ENCODE data around the gene CDK5RAP2.
A peak's percentile ranks its signal among the peaks of the same experiment; 100 is the strongest.

CDK5RAP2 gene

DNA sequence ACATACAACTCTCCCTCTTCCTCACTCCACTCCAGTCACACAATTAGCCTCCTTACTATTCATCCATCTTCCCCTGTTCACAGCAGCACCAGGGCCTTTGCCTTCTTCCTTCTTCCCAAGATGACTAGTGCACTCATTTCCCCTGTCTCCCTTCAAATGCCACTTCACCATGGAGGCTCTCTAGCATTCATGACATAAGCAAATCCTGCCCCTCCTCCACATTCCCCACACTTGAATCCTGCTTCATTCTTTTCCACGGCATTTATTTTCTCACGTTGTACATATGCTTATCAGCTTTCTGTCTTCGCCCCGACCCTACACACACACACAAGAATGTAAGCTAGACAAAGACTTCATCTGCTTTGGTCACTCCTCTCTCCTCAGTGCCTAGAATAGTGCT, 133.3 kb downstream of the CDK5RAP2 start:
- no peak for TF ChIP-seq POLR2A (IDR thresholded peaks at IDR 0.05; ENCODE audit: low read depth, low read length)
- DNase-seq (ENCODE audit: insufficient read length, low spot score) (no peak), FAIRE-seq (peak; percentile 11)

GRCh38 chr9:120443976-120444375, 136.0 kb downstream of the CDK5RAP2 start:
- FAIRE-seq (no peak), DNase-seq (ENCODE audit: insufficient read length, low spot score) (no peak)
- TF ChIP-seq POLR2A (IDR thresholded peaks at IDR 0.05; ENCODE audit: low read depth, low read length), result no peak

- DNase-seq (ENCODE audit: insufficient read length, low spot score) (no peak), FAIRE-seq (no peak)
- TF ChIP-seq POLR2A (IDR thresholded peaks at IDR 0.05; ENCODE audit: low read depth, low read length), result no peak
These were observed 136.5 kb downstream of the CDK5RAP2 start for GRCh38 chr9:120443489-120443888.

DNA sequence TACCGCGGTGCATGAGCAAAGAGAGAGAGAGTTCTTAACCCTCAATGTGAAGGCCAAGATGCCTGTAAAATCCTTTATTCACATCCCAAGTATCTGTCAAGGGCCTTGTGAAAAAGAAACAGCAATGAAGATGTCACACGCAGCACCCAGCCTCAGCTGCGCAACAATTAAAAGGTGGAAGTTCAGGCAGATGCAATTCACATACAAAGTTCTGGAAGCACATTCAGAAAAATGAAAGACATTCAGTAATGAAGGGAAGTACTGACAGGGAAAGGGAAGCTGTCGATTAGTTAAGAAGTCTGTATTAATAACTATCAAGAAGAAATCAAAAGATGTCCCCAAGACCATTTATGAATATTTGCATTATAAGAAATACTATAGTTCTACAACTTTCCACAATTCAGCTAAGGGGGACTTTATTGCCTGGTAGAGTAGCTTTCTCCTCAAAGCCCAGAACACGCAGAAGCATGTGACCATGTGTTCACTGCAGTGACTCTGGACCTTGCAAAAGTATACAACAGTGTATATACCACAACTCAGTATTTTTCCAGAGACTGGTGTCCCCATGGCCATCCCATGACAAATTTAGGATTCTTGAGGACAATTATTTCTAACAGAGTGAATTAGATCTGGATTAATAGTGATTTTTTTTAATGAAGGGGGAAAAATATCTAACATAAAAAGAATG, 137.5 kb downstream of the CDK5RAP2 start:
- TF ChIP-seq POLR2A (IDR thresholded peaks at IDR 0.05; ENCODE audit: low read depth, low read length), result no peak
- FAIRE-seq, result no peak
- no peak for DNase-seq (ENCODE audit: insufficient read length, low spot score)

DNA sequence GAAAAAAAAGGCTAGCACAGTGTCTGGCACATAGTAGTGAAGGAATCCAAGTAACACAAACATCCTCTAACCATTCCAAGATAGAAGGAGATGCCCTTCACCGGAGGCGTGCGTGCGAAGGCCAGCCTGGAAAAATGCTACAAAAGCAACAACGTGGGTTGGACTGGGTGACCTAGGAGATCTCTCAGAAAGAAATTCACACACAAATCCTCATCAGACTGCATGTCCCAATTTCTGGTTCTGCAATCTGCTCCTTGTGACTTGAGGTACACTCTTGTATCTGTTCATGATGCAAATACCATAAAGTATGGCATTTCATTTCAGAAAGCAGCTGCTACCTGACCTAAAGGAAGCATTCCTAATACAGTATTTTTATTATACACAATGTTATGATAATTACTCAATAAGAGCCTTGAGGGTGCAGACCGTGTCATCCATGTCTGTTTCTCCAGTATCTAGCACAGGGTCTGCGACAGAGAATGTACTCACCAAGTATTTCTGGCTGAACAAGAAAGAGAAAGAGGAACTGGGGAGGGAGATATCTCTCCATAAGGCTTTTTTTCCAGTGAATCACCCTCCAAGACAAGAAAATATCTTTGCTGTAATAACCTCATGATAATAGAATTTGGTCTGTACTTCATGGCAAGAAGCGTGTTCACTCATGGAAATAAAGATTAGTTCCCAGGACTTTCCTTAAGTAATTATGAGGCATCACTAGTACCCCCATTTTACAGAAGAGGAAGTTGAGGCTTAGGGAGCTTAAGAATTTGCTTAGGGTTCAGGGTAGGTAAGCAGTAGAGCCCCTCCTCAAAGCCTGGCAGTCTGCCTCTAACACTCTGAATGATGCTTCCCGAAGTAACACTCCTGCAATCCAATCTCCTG, 138.3 kb downstream of the CDK5RAP2 start:
- DNase-seq (ENCODE audit: insufficient read length, low spot score) (no peak), FAIRE-seq (no peak)
- TF ChIP-seq POLR2A (IDR thresholded peaks at IDR 0.05; ENCODE audit: low read depth, low read length), result no peak

DNA sequence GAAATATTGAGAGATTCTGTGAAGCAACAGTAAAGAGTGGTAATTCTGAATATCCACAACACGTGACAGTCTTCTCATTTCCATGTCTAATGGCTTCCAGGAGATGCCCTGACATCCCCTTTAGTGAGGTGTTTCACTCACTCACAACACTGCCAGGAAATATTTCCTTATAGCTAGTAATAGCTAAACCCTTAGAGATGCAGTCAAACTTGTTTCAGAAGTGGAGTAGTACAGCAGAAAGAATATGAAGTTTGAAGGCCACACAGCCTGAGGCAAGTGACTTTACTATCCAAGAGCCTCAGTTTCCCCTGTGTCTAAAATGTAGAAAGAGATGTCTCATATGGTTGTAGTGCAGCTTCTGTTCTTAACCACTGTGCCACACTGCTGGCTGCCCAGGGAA, 139.2 kb downstream of the CDK5RAP2 start:
- DNase-seq (ENCODE audit: insufficient read length, low spot score) (no peak), FAIRE-seq (no peak)
- TF ChIP-seq POLR2A (IDR thresholded peaks at IDR 0.05; ENCODE audit: low read depth, low read length), result no peak

DNA sequence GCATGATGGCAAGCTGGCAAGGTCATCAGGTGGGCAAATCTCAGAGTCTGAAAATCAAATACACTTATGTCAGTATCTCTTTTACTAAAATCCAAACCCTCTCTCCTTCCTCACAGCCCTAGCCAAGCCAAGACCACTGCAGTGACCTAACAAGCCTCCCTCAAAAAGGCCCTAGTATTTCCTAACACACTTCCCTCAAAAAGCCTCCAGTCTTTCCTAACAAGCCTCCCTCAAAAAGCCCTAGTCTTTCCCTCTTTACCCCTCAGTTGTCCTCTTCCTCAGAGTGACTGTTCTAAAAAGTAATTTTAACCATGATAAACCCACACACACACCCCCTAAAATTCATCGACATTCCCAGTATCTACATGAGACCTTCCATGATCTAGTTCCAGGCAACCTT, 140.0 kb downstream of the CDK5RAP2 start:
- no peak for TF ChIP-seq POLR2A (IDR thresholded peaks at IDR 0.05; ENCODE audit: low read depth, low read length)
- FAIRE-seq (no peak), DNase-seq (ENCODE audit: insufficient read length, low spot score) (no peak)

GRCh38 chr9:120438836-120439546, 141.0 kb downstream of the CDK5RAP2 start:
- DNase-seq (ENCODE audit: insufficient read length, low spot score) (peak; percentile 37), FAIRE-seq (peak; percentile 53)
- TF ChIP-seq POLR2A (IDR thresholded peaks at IDR 0.05; ENCODE audit: low read depth, low read length), result no peak

- FAIRE-seq (no peak), DNase-seq (ENCODE audit: insufficient read length, low spot score) (no peak)
- TF ChIP-seq POLR2A (IDR thresholded peaks at IDR 0.05; ENCODE audit: low read depth, low read length), result no peak
These were observed 141.9 kb downstream of the CDK5RAP2 start for GRCh38 chr9:120438111-120438510.

DNA sequence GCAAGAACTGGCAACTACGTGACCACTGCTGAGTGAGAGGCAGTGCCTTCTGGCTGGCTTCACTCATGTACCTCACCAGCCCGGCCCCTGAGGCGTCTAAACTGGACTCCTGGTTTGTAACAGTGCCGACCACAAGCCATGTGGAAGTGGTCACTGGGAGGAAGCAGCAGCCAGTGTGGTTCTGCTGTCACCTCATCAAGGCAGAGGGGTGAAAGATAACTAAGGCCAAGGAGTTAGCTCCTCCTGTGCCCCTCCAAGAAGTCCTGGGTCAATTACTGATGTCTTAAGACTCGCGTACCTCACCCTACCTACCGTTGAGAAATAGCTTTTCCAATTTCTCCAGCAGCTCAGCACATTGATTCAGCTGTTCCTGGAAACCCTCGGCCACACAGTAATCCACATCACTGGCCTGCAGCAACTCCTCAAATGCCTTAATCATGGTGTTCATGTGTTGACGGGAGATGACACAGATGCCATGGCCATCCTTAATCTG, 142.9 kb downstream of the CDK5RAP2 start:
- FAIRE-seq, result no peak
- DNase-seq (ENCODE audit: insufficient read length, low spot score), result no peak

DNA sequence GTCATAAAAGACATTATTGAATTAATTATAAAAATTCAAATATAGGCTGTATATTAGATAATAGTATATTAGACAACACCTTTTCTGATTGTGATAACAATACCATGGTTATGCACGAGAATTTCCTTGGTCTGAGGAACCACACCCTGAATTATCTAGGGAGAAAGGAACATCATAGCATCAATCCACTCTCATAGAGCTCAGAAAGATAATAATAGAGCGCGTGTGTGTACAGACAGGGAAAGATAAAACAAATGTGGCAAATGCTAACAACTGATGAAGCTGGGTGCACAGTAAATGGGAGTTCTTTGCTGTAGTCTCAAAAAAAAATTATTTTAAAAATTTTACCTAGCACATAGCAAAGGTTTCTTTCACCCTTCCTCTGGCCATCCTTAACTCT, 143.5 kb downstream of the CDK5RAP2 start:
- DNase-seq (ENCODE audit: insufficient read length, low spot score) (no peak), FAIRE-seq (no peak)
- TF ChIP-seq POLR2A (IDR thresholded peaks at IDR 0.05; ENCODE audit: low read depth, low read length), result no peak

More for the DNA sequence above, 142.9 kb downstream of the CDK5RAP2 start:
- no peak for TF ChIP-seq POLR2A (IDR thresholded peaks at IDR 0.05; ENCODE audit: low read depth, low read length)

DNA sequence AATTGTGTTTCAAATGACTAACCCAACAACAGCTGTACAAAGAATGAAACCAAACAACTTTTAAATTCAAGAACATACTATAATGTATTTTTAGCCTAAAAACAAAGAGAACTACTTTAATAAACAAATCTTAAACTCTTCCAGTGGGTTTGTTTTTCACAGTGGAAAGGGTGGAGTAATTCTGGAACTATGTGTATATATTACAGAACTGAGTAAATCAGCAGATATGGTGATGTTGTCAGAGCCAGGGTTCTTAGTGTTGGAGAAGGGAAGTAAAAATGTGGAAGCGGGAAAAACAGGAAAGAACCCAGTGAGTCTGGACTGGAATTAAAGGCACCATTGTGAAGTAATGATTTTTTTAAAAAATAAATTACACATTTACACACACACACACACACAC, 144.9 kb downstream of the CDK5RAP2 start:
- FAIRE-seq, result no peak
- TF ChIP-seq POLR2A (IDR thresholded peaks at IDR 0.05; ENCODE audit: low read depth, low read length), result no peak
- DNase-seq (ENCODE audit: insufficient read length, low spot score), result no peak

GRCh38 chr9:120434532-120434931, 145.4 kb downstream of the CDK5RAP2 start:
- TF ChIP-seq POLR2A (IDR thresholded peaks at IDR 0.05; ENCODE audit: low read depth, low read length), result no peak
- no peak for DNase-seq (ENCODE audit: insufficient read length, low spot score)
- no peak for FAIRE-seq

DNA sequence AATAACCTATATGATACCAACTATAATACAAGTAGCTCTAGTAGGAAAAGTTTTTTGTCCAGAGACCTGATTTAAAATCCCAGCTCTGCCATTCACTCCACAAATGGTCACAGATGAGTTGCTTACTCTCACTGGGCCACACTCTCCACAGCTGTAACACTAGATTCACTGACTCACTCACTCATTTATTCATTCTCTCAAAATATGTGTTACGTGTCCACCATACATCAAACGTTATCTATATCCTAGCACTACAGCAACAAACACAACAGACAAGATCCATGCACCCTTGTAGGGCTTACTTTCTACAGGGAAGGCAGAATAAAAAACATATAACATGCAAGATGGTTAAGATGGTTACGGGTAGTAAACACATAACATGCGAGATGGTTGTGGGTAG, 146.3 kb downstream of the CDK5RAP2 start:
- no peak for TF ChIP-seq POLR2A (IDR thresholded peaks at IDR 0.05; ENCODE audit: low read depth, low read length)
- FAIRE-seq, result no peak
- no peak for DNase-seq (ENCODE audit: insufficient read length, low spot score)

All from H54 (cell line).